Caco-2 (cell line): ENCODE measurements around the gene FHL1. TPM values are rescaled to one million over a fixed set of nuclear protein-coding genes. Genes with fewer than 3 reads are reported as not detected.

Experiments
- BruUV-seq: library from RNA; stranded (reverse); fragments of 400-500 nt; replicated peaks from 2 replicates; lab custom pipeline; 2021; lab: Mats Ljungman, UMichigan
- CTCF ChIA-PET: fragments of 300-600 bp; sonication (Branson Sonifier 250); formaldehyde crosslinking; loops from one replicate; lab custom pipeline; 2022; ENCODE audit warnings: antibody characterized with exemption; lab: Charles Lee
- POLR2A ChIA-PET: fragments of 300-600 bp; sonication (Branson Sonifier 250); formaldehyde crosslinking; loops from one replicate; lab custom pipeline; 2022; ENCODE audit warnings: antibody characterized with exemption; lab: Charles Lee
- DNase-seq, 2 experiments: peaks; one replicate each; pipeline versions ENCODE4 v3.0.0 to v3.0.0-alpha.2; 2020 to 2022
- H3K27me3 ChIP-seq: replicated peaks from 2 replicates; pipeline ENCODE4 v1.6.0; 2011; ENCODE audit warnings: low read length; ENCODE audit not compliant: control insufficient read depth, insufficient read depth
- H3K36me3 ChIP-seq: 2 replicates; pipeline ENCODE4 v1.5.1; 2011; ENCODE audit warnings: low read length; ENCODE audit not compliant: control insufficient read depth, insufficient read depth
- H3K4me1 ChIP-seq: fragments of 250-450 bp; sonication (Bioruptor Pico); 2 replicates; pipeline ENCODE4 v1.5.1; 2020; ENCODE audit warnings: mild to moderate bottlenecking
- H3K4me3 ChIP-seq: 2 replicates; pipeline ENCODE4 v1.5.1; 2011; ENCODE audit warnings: low read depth, mild to moderate bottlenecking, control low read depth, low read length
- H3K9me3 ChIP-seq: fragments of 250-450 bp; sonication (Bioruptor Pico); 2 replicates; pipeline ENCODE4 v1.5.1; 2020; ENCODE audit warnings: mild to moderate bottlenecking, moderate library complexity
- H3K27ac Mint-ChIP-seq: one replicate; pipeline ENCODE4 v1.8.0; 2022; ENCODE audit warnings: mixed read lengths; ENCODE audit not compliant: unreplicated experiment
- H3K27me3 Mint-ChIP-seq: one replicate; pipeline ENCODE4 v1.8.0; 2022; ENCODE audit warnings: mixed read lengths; ENCODE audit not compliant: insufficient read depth, unreplicated experiment
- H3K36me3 Mint-ChIP-seq: one replicate; pipeline ENCODE4 v1.8.0; 2022; ENCODE audit warnings: mild to moderate bottlenecking, mixed read lengths; ENCODE audit not compliant: insufficient read depth, unreplicated experiment
- H3K4me1 Mint-ChIP-seq: one replicate; pipeline ENCODE4 v1.8.0; 2022; ENCODE audit warnings: low read depth, mixed read lengths; ENCODE audit not compliant: unreplicated experiment
- H3K4me3 Mint-ChIP-seq: one replicate; pipeline ENCODE4 v1.8.0; 2022; ENCODE audit warnings: mild to moderate bottlenecking, moderate library complexity, mixed read lengths; ENCODE audit not compliant: unreplicated experiment
- H3K9me3 Mint-ChIP-seq: one replicate; pipeline ENCODE4 v1.8.0; 2022; ENCODE audit warnings: mixed read lengths; ENCODE audit not compliant: unreplicated experiment
- intact Hi-C: fragments of 100-400 bp; cut with micrococcal nuclease; formaldehyde crosslinking; loops from one replicate; pipeline ENCODE4 v1.10.0; 2022; ENCODE audit not compliant: unreplicated experiment
- total RNA-seq: library from RNA; stranded (reverse); gene quantifications from 2 replicates; pipeline ENCODE4 v1.2.3, GENCODE V29; 2022
- TF ChIP-seq, protein P1 (sequence below), 2 experiments: fragments of 200-600 bp in 1 of 2; IDR thresholded peaks; 1 replicate in 1 of 2; 2 replicates in 1 of 2; pipeline versions ENCODE4 v1.5.1 to v1.8.0; 2011 to 2022; ENCODE audit warnings: antibody characterized with exemption in 1 of 2, control low read depth in 1 of 2, inconsistent platforms in 1 of 2, low read depth in 1 of 2, low read length in 1 of 2, mild to moderate bottlenecking in 1 of 2, moderate library complexity in 1 of 2; ENCODE audit not compliant: insufficient read depth in 1 of 2, severe bottlenecking in 1 of 2, unreplicated experiment in 1 of 2

The FHL1 gene
- total RNA-seq, 1 experiment from 2014 or later = 0.16 TPM

DNA sequence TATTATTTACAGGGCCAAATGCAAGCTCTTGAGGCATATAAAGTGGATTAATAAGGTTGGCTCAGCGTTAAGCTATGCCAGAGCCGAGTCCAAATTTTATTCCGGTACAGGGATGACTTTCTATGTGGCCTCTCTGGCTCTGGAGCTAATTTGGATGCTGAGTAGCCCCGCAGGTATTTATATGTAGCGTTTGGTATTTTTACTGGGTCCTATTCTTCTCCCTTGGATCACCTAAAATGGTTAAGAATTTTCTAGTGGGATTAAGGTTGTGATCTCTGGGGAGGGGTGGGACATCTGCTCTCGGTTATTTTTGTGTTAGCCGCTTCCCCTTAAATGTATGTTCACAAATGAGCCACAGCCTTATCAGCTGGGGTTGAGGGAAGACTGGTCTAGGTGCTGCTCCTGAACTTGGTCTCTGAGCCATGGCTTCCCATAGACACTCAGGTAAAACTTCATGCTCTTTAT is 49.4 kb downstream of the FHL1 start:
- Mint-ChIP-seq H3K9me3 (no peaks in the 10 kb centered on the region), H3K36me3 (no peaks in the 10 kb centered on the region), H3K4me1 (no peaks in the 10 kb centered on the region), H3K27me3 (peaks cover 3% of the 10 kb centered on the region), H3K4me3 (no peak overlapping the region), H3K27ac (no peak overlapping the region)
- no peaks in the 10 kb centered on the region for H3K4me1 ChIP-seq
- no peak overlapping the region for H3K4me3 ChIP-seq
- CTCF ChIA-PET = no interaction called here
- BruUV-seq = no TSS peak
- no peaks in the 10 kb centered on the region for H3K27me3 ChIP-seq
- DNase-seq = no peak
- TF ChIP-seq, protein P1, sequence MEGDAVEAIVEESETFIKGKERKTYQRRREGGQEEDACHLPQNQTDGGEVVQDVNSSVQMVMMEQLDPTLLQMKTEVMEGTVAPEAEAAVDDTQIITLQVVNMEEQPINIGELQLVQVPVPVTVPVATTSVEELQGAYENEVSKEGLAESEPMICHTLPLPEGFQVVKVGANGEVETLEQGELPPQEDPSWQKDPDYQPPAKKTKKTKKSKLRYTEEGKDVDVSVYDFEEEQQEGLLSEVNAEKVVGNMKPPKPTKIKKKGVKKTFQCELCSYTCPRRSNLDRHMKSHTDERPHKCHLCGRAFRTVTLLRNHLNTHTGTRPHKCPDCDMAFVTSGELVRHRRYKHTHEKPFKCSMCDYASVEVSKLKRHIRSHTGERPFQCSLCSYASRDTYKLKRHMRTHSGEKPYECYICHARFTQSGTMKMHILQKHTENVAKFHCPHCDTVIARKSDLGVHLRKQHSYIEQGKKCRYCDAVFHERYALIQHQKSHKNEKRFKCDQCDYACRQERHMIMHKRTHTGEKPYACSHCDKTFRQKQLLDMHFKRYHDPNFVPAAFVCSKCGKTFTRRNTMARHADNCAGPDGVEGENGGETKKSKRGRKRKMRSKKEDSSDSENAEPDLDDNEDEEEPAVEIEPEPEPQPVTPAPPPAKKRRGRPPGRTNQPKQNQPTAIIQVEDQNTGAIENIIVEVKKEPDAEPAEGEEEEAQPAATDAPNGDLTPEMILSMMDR (IDR thresholded peaks at IDR 0.05; ENCODE audit: insufficient read depth in 1 of 2, low read depth in 1 of 2, low read length in 1 of 2, severe bottlenecking in 1 of 2, unreplicated experiment in 1 of 2) = no peak
- intact Hi-C loops = no loop called here
- POLR2A ChIA-PET = no interaction called here
- H3K9me3 ChIP-seq = no peaks in the 10 kb centered on the region
- no peaks in the 10 kb centered on the region for H3K36me3 ChIP-seq

DNA sequence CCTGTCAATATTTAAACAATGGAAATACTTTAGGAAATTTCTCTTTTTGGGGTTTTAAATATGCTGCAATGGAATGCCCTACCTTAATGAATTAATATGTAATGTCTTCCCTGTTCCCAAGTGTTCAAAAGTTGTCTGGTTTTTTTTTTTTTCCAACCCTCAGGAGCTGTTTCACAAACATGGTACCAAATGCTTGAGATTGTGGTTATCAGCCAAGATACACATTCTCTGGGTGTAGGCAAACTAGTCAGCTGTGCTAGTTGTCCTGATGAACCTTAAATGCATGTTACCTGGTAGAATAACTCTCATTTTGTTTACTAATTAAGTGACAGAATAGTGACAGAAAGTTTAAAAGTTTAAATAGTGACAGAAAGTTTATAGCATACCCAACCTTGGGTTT is 50.7 kb downstream of the FHL1 start:
- Mint-ChIP-seq H3K9me3 (no peaks in the 10 kb centered on the region), H3K27ac (no peak overlapping the region), H3K27me3 (peaks cover 3% of the 10 kb centered on the region), H3K4me3 (no peak overlapping the region), H3K36me3 (no peaks in the 10 kb centered on the region), H3K4me1 (no peaks in the 10 kb centered on the region)
- Histone ChIP-seq H3K4me1 (peaks cover 5% of the 10 kb centered on the region), H3K36me3 (no peaks in the 10 kb centered on the region), H3K4me3 (no peak overlapping the region), H3K27me3 (no peaks in the 10 kb centered on the region), H3K9me3 (no peaks in the 10 kb centered on the region)
- POLR2A ChIA-PET = no interaction called here
- no peak for DNase-seq
- no TSS peak for BruUV-seq
- intact Hi-C loops = no loop called here
- TF ChIP-seq, protein P1 (IDR thresholded peaks at IDR 0.05; ENCODE audit: insufficient read depth in 1 of 2, low read depth in 1 of 2, low read length in 1 of 2, severe bottlenecking in 1 of 2, unreplicated experiment in 1 of 2) = no peak
- CTCF ChIA-PET = interaction anchor here (0.6 kb wide), 1 partner anchor 25 kb away, joined by 6 read pairs; no protein-coding TSS in a partner anchor

DNA sequence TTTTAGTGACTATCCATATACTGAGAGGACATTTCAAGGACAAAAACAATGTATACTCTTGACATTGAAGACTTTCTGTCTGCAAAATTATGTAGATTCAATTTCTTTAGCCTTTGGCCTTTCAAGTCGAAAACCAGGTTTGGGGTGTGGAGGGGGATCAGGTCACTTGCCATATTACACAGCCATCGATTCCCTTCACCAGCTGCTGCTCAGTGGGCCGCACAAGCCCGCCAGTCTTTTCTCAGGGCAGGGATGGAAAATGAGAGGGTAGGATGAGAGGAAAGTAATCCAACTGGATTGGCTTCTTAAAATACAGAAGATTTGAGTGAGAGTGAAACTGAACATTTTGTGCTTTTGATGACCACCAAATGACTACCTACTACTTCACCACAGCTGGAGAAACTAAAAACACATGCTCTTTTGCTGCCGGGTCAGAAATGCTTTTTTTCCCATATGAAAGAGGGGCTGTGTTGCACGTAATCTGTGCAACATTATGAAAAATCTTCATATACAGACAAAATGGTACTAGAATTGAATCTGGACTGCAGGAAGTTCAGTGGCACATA is 51.4 kb downstream of the FHL1 start:
- Mint-ChIP-seq H3K4me1 (no peaks in the 10 kb centered on the region), H3K27ac (no peak overlapping the region), H3K36me3 (no peaks in the 10 kb centered on the region), H3K9me3 (no peaks in the 10 kb centered on the region), H3K27me3 (peaks cover under 1% of the 10 kb centered on the region), H3K4me3 (no peak overlapping the region)
- H3K4me1 ChIP-seq = peaks cover 10% of the 10 kb centered on the region
- no peaks in the 10 kb centered on the region for H3K27me3 ChIP-seq
- no peaks in the 10 kb centered on the region for H3K9me3 ChIP-seq
- BruUV-seq = no TSS peak
- CTCF ChIA-PET = no interaction called here
- POLR2A ChIA-PET = no interaction called here
- H3K36me3 ChIP-seq = no peaks in the 10 kb centered on the region
- TF ChIP-seq, protein P1 (IDR thresholded peaks at IDR 0.05; ENCODE audit: insufficient read depth in 1 of 2, low read depth in 1 of 2, low read length in 1 of 2, severe bottlenecking in 1 of 2, unreplicated experiment in 1 of 2) = no peak
- no peak overlapping the region for H3K4me3 ChIP-seq
- intact Hi-C loops = no loop called here
- no peak for DNase-seq
